SK-N-SH (cell line): ENCODE results near the gene ZDHHC11B.
"Not testable (repeated sequence)": the region's sequence is repeated elsewhere in the genome, so short reads cannot be mapped to it uniquely, and the experiment has no call there.

ENCODE experiments used
- CTCF ChIP-seq: fragments of 200-600 bp; sonication (generic); IDR thresholded peaks from 2 replicates; pipeline ENCODE4 v1.6.1; 2017; ENCODE audit warnings: antibody characterized with exemption, mild to moderate bottlenecking, moderate library complexity
- USF1 ChIP-seq: IDR thresholded peaks from 2 replicates; pipeline ENCODE4 v1.4.0; 2012; ENCODE audit warnings: low read depth, borderline replicate concordance

- TF ChIP-seq CTCF, USF1: not testable (repeated sequence)
These were observed 14.9 kb downstream of the ZDHHC11B start for GRCh38 chr5:769485-770145.
